HepG2 (cell line): ENCODE results near the gene AFAP1. TPM values are rescaled to one million over a fixed set of nuclear protein-coding genes. Genes with fewer than 3 reads are reported as not detected.

Source experiments
- ATAC-seq: fragments of 200-7000 bp; cut with Tn5 transposase; 3 replicates; pipeline ENCODE4 v1.9.1; 2020; ENCODE audit warnings: mild to moderate bottlenecking, moderate library complexity
- BruUV-seq: library from RNA; stranded (reverse); fragments of 400-500 nt; replicated peaks from 2 replicates; lab custom pipeline; 2021; lab: Mats Ljungman, UMichigan
- CTCF ChIA-PET: fragments of 300-600 bp; formaldehyde crosslinking; extraction: SDS; loops from one replicate; lab custom pipeline; 2021; ENCODE audit warnings: low total read pairs, inconsistent platforms, low intra/inter-chr PET ratio; lab: Yijun Ruan, JAX
- POLR2A ChIA-PET: fragments of 350-600 bp; sonication (Branson Sonifier 250); formaldehyde crosslinking; loops from one replicate; lab custom pipeline; 2020; ENCODE audit warnings: antibody characterized with exemption, inconsistent platforms; lab: Yijun Ruan, JAX
- DNase-seq: peaks from one replicate; pipeline ENCODE4 v3.0.0-alpha.2; 2015; ENCODE audit warnings: low spot score
- FAIRE-seq: peaks from 3 replicates; lab custom pipeline; 2011; peaks lifted over from hg19 to GRCh38; lab: Jason Lieb, UNC
- H2AFZ ChIP-seq: one replicate; pipeline ENCODE4 v1.6.1; 2011; ENCODE audit warnings: low read length, inconsistent platforms
- H3K27ac ChIP-seq: fragments of 300-600 bp; 3 replicates; pipeline ENCODE4 v1.8.0; 2011; ENCODE audit warnings: mixed run types, mild to moderate bottlenecking, mixed read lengths, low read length, inconsistent platforms; ENCODE audit not compliant: insufficient read depth; ENCODE audit errors: extremely low read length
- H3K27me3 ChIP-seq, 2 experiments: fragments of 200-600 bp in 1 of 2; 2 replicates in 1 of 2; 3 replicates in 1 of 2; pipeline versions ENCODE4 v1.6.0 to v1.8.0; 2011; ENCODE audit warnings: low read length in 2 of 2, mild to moderate bottlenecking in 2 of 2, moderate library complexity in 2 of 2, inconsistent platforms in 1 of 2; ENCODE audit not compliant: insufficient read depth in 2 of 2, control insufficient read depth in 1 of 2
- H3K36me3 ChIP-seq, 2 experiments: fragments of 200-600 bp in 1 of 2; replicated peaks in 1 of 2; 2 replicates in 1 of 2; 3 replicates in 1 of 2; pipeline versions ENCODE4 v1.5.1 to v1.8.0; 2011; ENCODE audit warnings: low read length in 2 of 2, inconsistent platforms in 1 of 2; ENCODE audit not compliant: insufficient read depth in 2 of 2, control insufficient read depth in 1 of 2
- H3K4me1 ChIP-seq: 2 replicates; pipeline ENCODE4 v1.5.1; 2012; ENCODE audit warnings: low read length, inconsistent platforms; ENCODE audit not compliant: insufficient read depth
- H3K4me2 ChIP-seq: 2 replicates; pipeline ENCODE4 v1.6.0; 2011; ENCODE audit warnings: low read depth, low read length, inconsistent platforms
- H3K4me3 ChIP-seq, 3 experiments: fragments of 200-600 bp in 1 of 3; sonication (generic), shearing (Covaris generic) in 1 of 3; replicated peaks in 1 of 3; 2 replicates each; pipeline ENCODE4 v1.5.1; 2011 to 2016; ENCODE audit warnings: low read length in 3 of 3, inconsistent platforms in 2 of 3, low read depth in 2 of 3, mild to moderate bottlenecking in 2 of 3, control low read depth in 1 of 3, mixed read lengths in 1 of 3; ENCODE audit not compliant: insufficient read depth in 1 of 3
- H3K79me2 ChIP-seq: one replicate; pipeline ENCODE4 v1.6.1; 2011; ENCODE audit warnings: low read length, inconsistent platforms; ENCODE audit not compliant: insufficient read depth
- H3K9ac ChIP-seq: 2 replicates; pipeline ENCODE4 v1.6.0; 2011; ENCODE audit warnings: mild to moderate bottlenecking, low read depth, low read length, inconsistent platforms; ENCODE audit not compliant: insufficient read depth
- H3K9me3 ChIP-seq: 2 replicates; pipeline ENCODE4 v1.5.1; 2012; ENCODE audit warnings: mild to moderate bottlenecking, low read length
- H4K20me1 ChIP-seq: 2 replicates; pipeline ENCODE4 v1.6.0; 2011; ENCODE audit warnings: inconsistent platforms, mild to moderate bottlenecking, low read length, moderate library complexity; ENCODE audit not compliant: insufficient read depth
- EEA1 ChIP-seq: sonication (generic); formaldehyde crosslinking; IDR thresholded peaks from 2 replicates; pipeline ENCODE4 v1.5.1; 2020; ENCODE audit warnings: mild to moderate bottlenecking, missing genetic modification reagents, borderline replicate concordance
- FOXO1 ChIP-seq: sonication (generic); formaldehyde crosslinking; IDR thresholded peaks from 2 replicates; pipeline ENCODE4 v1.4.0; 2020; ENCODE audit warnings: missing genetic modification reagents
- FOXP1 ChIP-seq, 2 experiments: fragments of 450-650 bp in 1 of 2; IDR thresholded peaks; 2 replicates each; pipeline ENCODE4 v1.6.1; 2017 to 2018; ENCODE audit warnings: antibody characterized with exemption in 1 of 2
- MBNL3 ChIP-seq: fragments of 250-450 bp; sonication (Bioruptor Pico); conservative IDR thresholded peaks from 2 replicates; pipeline ENCODE4 v1.8.0; 2022; ENCODE audit warnings: mild to moderate bottlenecking, inconsistent platforms
- MIER3 ChIP-seq: IDR thresholded peaks from 2 replicates; pipeline ENCODE4 v1.6.1; 2016; ENCODE audit warnings: missing compliant biosample characterization, borderline replicate concordance
- ZBTB21 ChIP-seq: sonication (generic); formaldehyde crosslinking; IDR thresholded peaks from 2 replicates; pipeline ENCODE4 v1.4.0; 2020; ENCODE audit warnings: missing genetic modification reagents
- ZFAT ChIP-seq: sonication (generic); formaldehyde crosslinking; conservative IDR thresholded peaks from 2 replicates; pipeline ENCODE4 v1.8.1; 2023; ENCODE audit warnings: missing genetic modification reagents, inconsistent platforms
- ZFP36L1 ChIP-seq: sonication (generic); formaldehyde crosslinking; IDR thresholded peaks from 2 replicates; pipeline ENCODE4 v1.8.0; 2022; ENCODE audit warnings: mild to moderate bottlenecking, missing genetic modification reagents, moderate library complexity
- ZFP36L2 ChIP-seq: sonication (generic); formaldehyde crosslinking; IDR thresholded peaks from 2 replicates; pipeline ENCODE4 v1.4.0; 2020; ENCODE audit warnings: missing genetic modification reagents
- ZFP41 ChIP-seq: sonication (generic); formaldehyde crosslinking; IDR thresholded peaks from 2 replicates; pipeline ENCODE4 v1.4.0; 2020; ENCODE audit warnings: mild to moderate bottlenecking, missing genetic modification reagents, borderline replicate concordance
- ZNF264 ChIP-seq: sonication (generic); formaldehyde crosslinking; IDR thresholded peaks from 2 replicates; pipeline ENCODE4 v1.4.0; 2020; ENCODE audit warnings: missing genetic modification reagents
- ZNF282 ChIP-seq: fragments of 450-650 bp; IDR thresholded peaks from 2 replicates; pipeline ENCODE4 v1.6.1; 2018; ENCODE audit not compliant: partially characterized antibody
- ZNF329 ChIP-seq: sonication (generic); formaldehyde crosslinking; IDR thresholded peaks from 2 replicates; pipeline ENCODE4 v1.9.0; 2021; ENCODE audit warnings: low read depth, mild to moderate bottlenecking, missing genetic modification reagents
- ZNF446 ChIP-seq: sonication (generic); formaldehyde crosslinking; IDR thresholded peaks from 2 replicates; pipeline ENCODE4 v1.5.0; 2020; ENCODE audit warnings: mild to moderate bottlenecking, missing genetic modification reagents
- ZNF451 ChIP-seq: sonication (generic); formaldehyde crosslinking; IDR thresholded peaks from 2 replicates; pipeline ENCODE4 v1.5.0; 2020; ENCODE audit warnings: mild to moderate bottlenecking, missing genetic modification reagents
- ZNF468 ChIP-seq: sonication (generic); formaldehyde crosslinking; IDR thresholded peaks from 2 replicates; pipeline ENCODE4 v1.8.0; 2022; ENCODE audit warnings: mild to moderate bottlenecking, moderate library complexity, missing genetic modification reagents
- ZNF549 ChIP-seq: sonication (generic); formaldehyde crosslinking; IDR thresholded peaks from 2 replicates; pipeline ENCODE4 v1.5.0; 2020; ENCODE audit warnings: missing genetic modification reagents
- ZNF75D ChIP-seq: sonication (generic); formaldehyde crosslinking; IDR thresholded peaks from 2 replicates; pipeline ENCODE4 v1.8.1; 2023; ENCODE audit warnings: missing genetic modification reagents, mild to moderate bottlenecking, borderline replicate concordance
- WGBS: methylation state at CpG from one replicate; pipeline ENCODE4 v1.1.6; 2017; ENCODE audit warnings: low lambda C conversion rate; 5-methylcytosine and 5-hydroxymethylcytosine counted together
- in situ Hi-C: cut with HindIII; loops from 2 replicates; pipeline ENCODE4 v1.10.0; 2017; ENCODE audit warnings: low pct_unique_long_range_greater_than_20kb; ENCODE audit not compliant: extremely low pct_ligation_motif_present
- intact Hi-C: fragments of 100-400 bp; cut with micrococcal nuclease; formaldehyde crosslinking; loops from one replicate; pipeline ENCODE4 v1.10.0; 2022; ENCODE audit not compliant: unreplicated experiment
- polyA plus RNA-seq, 8 experiments: library from polyadenylated mRNA; depleted of rRNA in 3 of 8; stranded (reverse) in 7 of 8; unstranded in 1 of 8; fragments of >200 nt; fragmentation: Illumina TruSeq in 4 of 8; extraction: Trizol in 4 of 8; gene quantifications; 2 replicates each; pipeline versions ENCODE4 v1.2.1 to v1.2.3, GENCODE V29; 2011 to 2016; ENCODE audit warnings: low read depth in 4 of 8, missing spikeins in 1 of 8, mixed read lengths in 1 of 8; ENCODE audit not compliant: insufficient read depth in 1 of 8
- total RNA-seq, 5 experiments: library from RNA; depleted of rRNA; stranded (reverse); fragments of >200 nt; fragmentation: Illumina TruSeq; extraction: Trizol; gene quantifications; 2 replicates each; pipeline ENCODE4 v1.2.3, GENCODE V29; 2016; ENCODE audit warnings: low read depth in 1 of 5
- TF ChIP-seq, protein P1 (sequence below): sonication (generic); formaldehyde crosslinking; IDR thresholded peaks from 2 replicates; pipeline ENCODE4 v1.5.0; 2020; ENCODE audit warnings: missing genetic modification reagents
- TF ChIP-seq, protein P2 (sequence below): sonication (generic); formaldehyde crosslinking; IDR thresholded peaks from 2 replicates; pipeline ENCODE4 v1.5.1; 2020; ENCODE audit warnings: missing genetic modification reagents, mild to moderate bottlenecking, borderline replicate concordance

Gene AFAP1
- total and polyA plus RNA-seq, 2 of the 13 experiments (the other 11 are each of a cell fraction or from before 2014, with no cell fraction given) = 2.5 TPM

DNA sequence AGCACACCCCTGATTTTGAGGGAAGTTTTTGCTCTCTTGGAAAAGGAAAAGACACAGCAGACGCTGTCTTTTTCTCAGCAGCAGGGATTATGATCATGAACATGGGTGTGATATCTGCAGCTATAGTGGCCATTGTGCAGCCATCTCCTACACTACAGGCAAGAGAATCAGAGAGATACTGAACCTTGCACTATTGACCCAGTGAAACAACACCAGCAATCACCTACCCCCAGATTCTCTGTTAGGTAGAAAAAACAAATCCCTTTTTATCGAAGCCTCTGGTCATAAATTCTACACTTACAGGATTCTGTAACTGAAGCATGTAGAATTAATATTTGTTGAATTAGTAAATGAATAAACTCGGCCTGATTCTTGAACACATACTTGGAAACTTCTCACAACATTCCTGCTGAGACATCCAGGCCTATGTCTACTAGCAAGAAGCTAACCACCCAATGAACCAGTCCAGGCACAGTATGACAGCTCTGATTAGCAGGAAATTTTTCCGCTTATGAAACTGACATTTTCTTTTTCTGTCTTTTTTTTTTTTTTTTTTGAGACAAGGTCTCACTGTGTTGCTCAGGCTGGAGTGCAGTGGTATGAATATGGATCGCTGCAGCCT lies 5.0 kb upstream of the AFAP1 start:
- H3K9me3 ChIP-seq = no peaks in the 10 kb centered on the region
- DNase-seq = peak; percentile 49
- no peak overlapping the region for H2AFZ ChIP-seq
- no peaks in the 10 kb centered on the region for H3K79me2 ChIP-seq
- ChIA-PET POLR2A (interaction anchor here (0.9 to 1.2 kb wide), 2 partner anchors 21 to 41 kb away, joined by 3 to 5 read pairs; no protein-coding TSS in a partner anchor), CTCF (no interaction called here)
- FAIRE-seq = peak; percentile 59
- WGBS = 21% methylated on average over 5 of the region's 5 CpGs
- no peaks in the 10 kb centered on the region for H4K20me1 ChIP-seq
- in situ Hi-C loops = no loop called here
- no TSS peak for BruUV-seq
- peaks cover 65% of the 10 kb centered on the region for H3K4me1 ChIP-seq
- peak overlapping the region; percentile 59 for H3K4me2 ChIP-seq
- peak overlapping the region; percentile 38 for H3K27ac ChIP-seq
- H3K36me3 ChIP-seq = no peaks in the 10 kb centered on the region
- H3K9ac ChIP-seq = no peak overlapping the region
- intact Hi-C loops = no loop called here
- ATAC-seq = peak; percentile 70
- peaks cover 1 to 6% of the 10 kb centered on the region in 2 experiments; a peak in 3 of 5 replicates for H3K27me3 ChIP-seq
- H3K4me3 ChIP-seq = peak overlapping the region in 1 of 3 experiments; percentile 30; a peak in 1 of 6 replicates
- TF ChIP-seq FOXO1 (no peak), ZFP36L2 (no peak), ZNF264 (no peak), EEA1 (CRISPR knock-in tag) (no peak), MIER3 (CRISPR knock-in tag) (no peak), ZNF468 (no peak), ZFP41 (CRISPR knock-in tag) (no peak), ZNF282 (no peak), ZNF451 (CRISPR knock-in tag) (no peak), ZNF329 (CRISPR knock-in tag) (no peak), FOXP1 (IDR thresholded peaks at IDR 0.05) (no peak), FOXP1 (CRISPR knock-in tag; IDR thresholded peaks at IDR 0.05) (no peak), ZNF446 (no peak), ZBTB21 (CRISPR knock-in tag) (no peak), ZFAT (CRISPR knock-in tag) (no peak), ZFP36L1 (CRISPR knock-in tag) (no peak), ZNF75D (CRISPR knock-in tag) (no peak), MBNL3 (CRISPR knock-in tag) (no peak), ZNF549 (no peak)
- TF ChIP-seq, protein P1, sequence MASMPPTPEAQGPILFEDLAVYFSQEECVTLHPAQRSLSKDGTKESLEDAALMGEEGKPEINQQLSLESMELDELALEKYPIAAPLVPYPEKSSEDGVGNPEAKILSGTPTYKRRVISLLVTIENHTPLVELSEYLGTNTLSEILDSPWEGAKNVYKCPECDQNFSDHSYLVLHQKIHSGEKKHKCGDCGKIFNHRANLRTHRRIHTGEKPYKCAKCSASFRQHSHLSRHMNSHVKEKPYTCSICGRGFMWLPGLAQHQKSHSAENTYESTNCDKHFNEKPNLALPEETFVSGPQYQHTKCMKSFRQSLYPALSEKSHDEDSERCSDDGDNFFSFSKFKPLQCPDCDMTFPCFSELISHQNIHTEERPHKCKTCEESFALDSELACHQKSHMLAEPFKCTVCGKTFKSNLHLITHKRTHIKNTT (CRISPR knock-in tag) = no peak
- TF ChIP-seq, protein P2, sequence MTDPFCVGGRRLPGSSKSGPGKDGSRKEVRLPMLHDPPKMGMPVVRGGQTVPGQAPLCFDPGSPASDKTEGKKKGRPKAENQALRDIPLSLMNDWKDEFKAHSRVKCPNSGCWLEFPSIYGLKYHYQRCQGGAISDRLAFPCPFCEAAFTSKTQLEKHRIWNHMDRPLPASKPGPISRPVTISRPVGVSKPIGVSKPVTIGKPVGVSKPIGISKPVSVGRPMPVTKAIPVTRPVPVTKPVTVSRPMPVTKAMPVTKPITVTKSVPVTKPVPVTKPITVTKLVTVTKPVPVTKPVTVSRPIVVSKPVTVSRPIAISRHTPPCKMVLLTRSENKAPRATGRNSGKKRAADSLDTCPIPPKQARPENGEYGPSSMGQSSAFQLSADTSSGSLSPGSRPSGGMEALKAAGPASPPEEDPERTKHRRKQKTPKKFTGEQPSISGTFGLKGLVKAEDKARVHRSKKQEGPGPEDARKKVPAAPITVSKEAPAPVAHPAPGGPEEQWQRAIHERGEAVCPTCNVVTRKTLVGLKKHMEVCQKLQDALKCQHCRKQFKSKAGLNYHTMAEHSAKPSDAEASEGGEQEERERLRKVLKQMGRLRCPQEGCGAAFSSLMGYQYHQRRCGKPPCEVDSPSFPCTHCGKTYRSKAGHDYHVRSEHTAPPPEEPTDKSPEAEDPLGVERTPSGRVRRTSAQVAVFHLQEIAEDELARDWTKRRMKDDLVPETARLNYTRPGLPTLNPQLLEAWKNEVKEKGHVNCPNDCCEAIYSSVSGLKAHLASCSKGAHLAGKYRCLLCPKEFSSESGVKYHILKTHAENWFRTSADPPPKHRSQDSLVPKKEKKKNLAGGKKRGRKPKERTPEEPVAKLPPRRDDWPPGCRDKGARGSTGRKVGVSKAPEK (CRISPR knock-in tag) = no peak
